Breast epithelium (tissue), 4 donors: ENCODE data around the gene XRCC2. TPM values are rescaled to one million over a fixed set of nuclear protein-coding genes. Genes with fewer than 3 reads are reported as not detected.

ENCODE experiments used
- DNase-seq, 2 donors: peaks; one replicate each; pipeline ENCODE4 v3.0.0-alpha.2; 2019; ENCODE audit warnings: low spot score in 2 of 2
- H3K27ac ChIP-seq, 2 donors: fragments of 200-600 bp; sonication (generic) in 1 of 2; one replicate each; pipeline ENCODE4 v1.5.1; 2016 to 2019; ENCODE audit warnings: mild to moderate bottlenecking in 1 of 2
- H3K27me3 ChIP-seq, 2 donors: fragments of 200-600 bp; sonication (generic) in 1 of 2; one replicate each; pipeline versions ENCODE4 v1.5.1 to v1.6.0; 2017 to 2019; ENCODE audit warnings: control low read depth in 1 of 2, mild to moderate bottlenecking in 1 of 2
- H3K36me3 ChIP-seq: fragments of 200-600 bp; one replicate; pipeline ENCODE4 v1.5.1; 2019
- H3K4me1 ChIP-seq, 2 donors: fragments of 200-600 bp; sonication (generic); one replicate each; pipeline ENCODE4 v1.5.1; 2016 to 2019; ENCODE audit warnings: control low read depth in 1 of 2
- H3K4me3 ChIP-seq, 3 donors: fragments of 200-600 bp; sonication (generic); 1 replicate in 2 of 3; 2 replicates in 1 of 3; pipeline ENCODE4 v1.5.1; 2016 to 2019; ENCODE audit warnings: mild to moderate bottlenecking in 3 of 3, moderate library complexity in 2 of 3
- H3K9me3 ChIP-seq, 2 donors: fragments of 200-600 bp; sonication (generic) in 1 of 2; one replicate each; pipeline ENCODE4 v1.5.1; 2016 to 2019; ENCODE audit warnings: control low read depth in 1 of 2
- CTCF ChIP-seq, 3 donors: fragments of 450-650 bp; IDR thresholded peaks; one replicate each; pipeline ENCODE4 v1.5.1; 2016 to 2017; ENCODE audit warnings: antibody characterized with exemption in 3 of 3, mild to moderate bottlenecking in 3 of 3, moderate library complexity in 3 of 3
- POLR2A ChIP-seq: fragments of 450-650 bp; IDR thresholded peaks from one replicate; pipeline ENCODE4 v1.6.1; 2016; ENCODE audit warnings: antibody characterized with exemption, mild to moderate bottlenecking, moderate library complexity
- POLR2AphosphoS5 ChIP-seq, 3 donors: sonication (generic); formaldehyde crosslinking; IDR thresholded peaks; one replicate each; pipeline ENCODE4 v1.6.1; 2017; ENCODE audit warnings: antibody characterized with exemption in 3 of 3
- intact Hi-C: fragments of 100-400 bp; cut with DNase I; formaldehyde crosslinking; loops from one replicate; pipeline ENCODE4 v1.15.1; 2023; ENCODE audit warnings: low total_unique reads
- total RNA-seq, 3 donors: library from RNA; depleted of rRNA; stranded (reverse); fragments of >200 nt; gene quantifications; one replicate each; pipeline ENCODE4 v1.1.0, GENCODE V29; 2016

Gene XRCC2
- total RNA-seq, 3 donors from 2014 or later, result 0.48 to 2.2 (median 0.98) TPM

DNA sequence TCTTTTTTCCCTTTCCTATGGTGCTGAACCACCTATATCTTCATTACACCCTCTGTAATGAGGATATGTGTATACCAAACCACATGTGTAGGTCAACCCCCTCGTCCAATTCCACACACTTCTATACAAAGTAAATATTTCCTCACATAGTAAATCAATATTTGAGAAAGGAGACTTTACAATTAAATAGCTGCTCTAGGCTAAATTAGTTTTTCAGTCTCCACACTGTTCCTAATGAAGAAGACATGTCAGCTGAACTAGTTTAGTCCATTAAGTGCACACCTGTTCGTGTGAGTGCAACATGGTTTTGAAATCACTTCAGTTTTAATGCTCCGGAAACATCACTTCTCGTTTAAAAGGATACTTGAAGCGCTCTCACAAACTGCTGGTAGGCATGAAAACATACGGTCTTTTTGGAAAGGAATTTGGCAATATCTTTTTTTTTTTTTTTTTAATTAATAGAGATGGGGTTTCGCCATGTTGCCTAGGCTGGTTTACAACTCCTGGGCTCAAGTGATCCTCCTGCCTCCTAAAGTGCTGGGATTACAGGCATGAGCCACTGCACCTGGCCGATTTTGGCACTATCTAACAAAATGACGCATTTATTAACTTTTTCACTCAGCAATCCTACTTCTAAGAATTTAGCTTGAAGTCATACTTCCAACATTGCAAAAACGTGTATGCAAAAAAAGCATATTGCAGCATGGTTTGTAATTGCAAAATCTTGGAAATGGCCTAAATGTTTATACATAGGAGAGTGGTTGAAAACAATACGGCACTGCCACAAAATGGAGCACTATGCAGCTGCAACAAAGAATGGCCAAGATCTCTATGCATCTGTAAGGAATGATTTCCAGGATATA is 2.1 kb upstream of the XRCC2 start:
- peaks cover 0 to 4% of the 10 kb centered on the region in 2 donors for H3K9me3 ChIP-seq
- intact Hi-C loops, result no loop called here
- no peak overlapping the region for H3K27ac ChIP-seq
- H3K4me3 ChIP-seq, result no peak overlapping the region
- DNase-seq, result no peak
- no peak for TF ChIP-seq POLR2A
- no peak for TF ChIP-seq CTCF (IDR thresholded peaks at IDR 0.05)
- no peak for TF ChIP-seq POLR2AphosphoS5 (IDR thresholded peaks at IDR 0.05)
- no peaks in the 10 kb centered on the region for H3K36me3 ChIP-seq
- peaks cover 2 to 6% of the 10 kb centered on the region in 2 donors for H3K4me1 ChIP-seq
- H3K27me3 ChIP-seq, result no peaks in the 10 kb centered on the region

GRCh38 chr7:152674860-152675758 is 832 bp downstream of the XRCC2 start:
- H3K36me3 ChIP-seq, result no peaks in the 10 kb centered on the region
- peaks cover 2 to 6% of the 10 kb centered on the region in 2 donors for H3K4me1 ChIP-seq
- DNase-seq, result no peak
- no peak for TF ChIP-seq CTCF (IDR thresholded peaks at IDR 0.05)
- TF ChIP-seq POLR2A, result no peak
- no peak for TF ChIP-seq POLR2AphosphoS5 (IDR thresholded peaks at IDR 0.05)
- peaks cover 0 to under 1% of the 10 kb centered on the region in 2 donors for H3K9me3 ChIP-seq
- peak overlapping the region; percentile 66 to 84 (median 71) for H3K4me3 ChIP-seq
- intact Hi-C loops, result no loop called here
- peak overlapping the region in 1 of 2 donors; percentile 88 for H3K27ac ChIP-seq
- H3K27me3 ChIP-seq, result no peaks in the 10 kb centered on the region

- TF ChIP-seq POLR2AphosphoS5 (IDR thresholded peaks at IDR 0.05), result no peak
- no peak for TF ChIP-seq CTCF (IDR thresholded peaks at IDR 0.05)
- TF ChIP-seq POLR2A, result no peak
- H3K4me1 ChIP-seq, result peaks cover 2 to 6% of the 10 kb centered on the region in 2 donors
- H3K4me3 ChIP-seq, result no peak overlapping the region
- H3K27me3 ChIP-seq, result no peaks in the 10 kb centered on the region
- H3K9me3 ChIP-seq, result no peaks in the 10 kb centered on the region
- no peak overlapping the region for H3K27ac ChIP-seq
- DNase-seq, result no peak
- H3K36me3 ChIP-seq, result no peaks in the 10 kb centered on the region
- intact Hi-C loops, result no loop called here
Observed at GRCh38 chr7:152673897-152674296, 2.0 kb downstream of the XRCC2 start.

DNA sequence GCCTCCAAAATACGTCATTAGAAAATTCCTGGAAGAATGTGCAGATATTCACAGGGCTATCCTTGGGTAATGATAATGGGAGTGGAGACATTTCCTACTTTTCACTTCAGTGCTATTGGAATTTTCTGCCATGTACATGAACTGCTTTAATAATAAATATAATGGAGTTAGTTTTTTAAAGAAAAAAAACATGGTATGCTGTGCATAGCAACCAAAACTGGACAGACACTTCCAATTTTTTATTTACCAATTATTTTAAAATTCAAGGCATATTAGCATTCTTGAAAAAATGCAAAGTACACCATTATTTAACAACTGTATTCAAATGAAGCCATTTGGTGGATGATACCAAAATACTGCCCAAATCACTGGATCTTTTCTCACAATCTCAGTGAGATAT is 3.3 kb downstream of the XRCC2 start:
- TF ChIP-seq CTCF (IDR thresholded peaks at IDR 0.05) (no peak), POLR2A (no peak), POLR2AphosphoS5 (IDR thresholded peaks at IDR 0.05) (no peak)
- intact Hi-C loops, result no loop called here
- Histone ChIP-seq H3K36me3 (no peaks in the 10 kb centered on the region), H3K27me3 (no peaks in the 10 kb centered on the region), H3K9me3 (no peaks in the 10 kb centered on the region), H3K27ac (no peak overlapping the region), H3K4me1 (peaks cover 2 to 6% of the 10 kb centered on the region in 2 donors), H3K4me3 (no peak overlapping the region)
- no peak for DNase-seq
